NT2/D1 (cell line): Measurements from ENCODE around the gene HAAO.

ENCODE experiments used
- DNase-seq: peaks from one replicate; pipeline ENCODE4 v3.0.0-alpha.2; 2011; ENCODE audit warnings: low read depth, low spot score
- H3K27me3 ChIP-seq: 2 replicates; pipeline ENCODE4 v1.6.0; 2011; ENCODE audit warnings: mild to moderate bottlenecking; ENCODE audit not compliant: insufficient read length, insufficient read depth
- H3K36me3 ChIP-seq: 2 replicates; pipeline ENCODE4 v1.6.1; 2011; ENCODE audit warnings: mild to moderate bottlenecking, low read length, mixed read lengths; ENCODE audit not compliant: insufficient read depth, insufficient read length
- H3K4me1 ChIP-seq: 2 replicates; pipeline ENCODE4 v1.5.1; 2011; ENCODE audit not compliant: insufficient read depth, insufficient read length
- H3K4me3 ChIP-seq: 2 replicates; pipeline ENCODE4 v1.5.1; 2011; ENCODE audit warnings: low read depth; ENCODE audit not compliant: insufficient read length
- H3K9ac ChIP-seq: 2 replicates; pipeline ENCODE4 v1.6.0; 2011; ENCODE audit warnings: low read depth; ENCODE audit not compliant: insufficient read length
- H3K9me3 ChIP-seq: 2 replicates; pipeline ENCODE4 v1.5.1; 2011; ENCODE audit warnings: mild to moderate bottlenecking, low read length; ENCODE audit not compliant: insufficient read depth
- SUZ12 ChIP-seq: IDR thresholded peaks from 2 replicates; pipeline ENCODE4 v1.6.1; 2011; ENCODE audit not compliant: insufficient read length, insufficient read depth; ENCODE audit errors: extremely low read depth
- YY1 ChIP-seq: IDR thresholded peaks from 2 replicates; pipeline ENCODE4 v1.6.1; 2011; ENCODE audit not compliant: insufficient read length, insufficient read depth
- ZNF274 ChIP-seq: IDR thresholded peaks from 2 replicates; pipeline ENCODE4 v1.6.1; 2011; ENCODE audit warnings: mild to moderate bottlenecking, low read depth, low read length

The HAAO gene

DNA sequence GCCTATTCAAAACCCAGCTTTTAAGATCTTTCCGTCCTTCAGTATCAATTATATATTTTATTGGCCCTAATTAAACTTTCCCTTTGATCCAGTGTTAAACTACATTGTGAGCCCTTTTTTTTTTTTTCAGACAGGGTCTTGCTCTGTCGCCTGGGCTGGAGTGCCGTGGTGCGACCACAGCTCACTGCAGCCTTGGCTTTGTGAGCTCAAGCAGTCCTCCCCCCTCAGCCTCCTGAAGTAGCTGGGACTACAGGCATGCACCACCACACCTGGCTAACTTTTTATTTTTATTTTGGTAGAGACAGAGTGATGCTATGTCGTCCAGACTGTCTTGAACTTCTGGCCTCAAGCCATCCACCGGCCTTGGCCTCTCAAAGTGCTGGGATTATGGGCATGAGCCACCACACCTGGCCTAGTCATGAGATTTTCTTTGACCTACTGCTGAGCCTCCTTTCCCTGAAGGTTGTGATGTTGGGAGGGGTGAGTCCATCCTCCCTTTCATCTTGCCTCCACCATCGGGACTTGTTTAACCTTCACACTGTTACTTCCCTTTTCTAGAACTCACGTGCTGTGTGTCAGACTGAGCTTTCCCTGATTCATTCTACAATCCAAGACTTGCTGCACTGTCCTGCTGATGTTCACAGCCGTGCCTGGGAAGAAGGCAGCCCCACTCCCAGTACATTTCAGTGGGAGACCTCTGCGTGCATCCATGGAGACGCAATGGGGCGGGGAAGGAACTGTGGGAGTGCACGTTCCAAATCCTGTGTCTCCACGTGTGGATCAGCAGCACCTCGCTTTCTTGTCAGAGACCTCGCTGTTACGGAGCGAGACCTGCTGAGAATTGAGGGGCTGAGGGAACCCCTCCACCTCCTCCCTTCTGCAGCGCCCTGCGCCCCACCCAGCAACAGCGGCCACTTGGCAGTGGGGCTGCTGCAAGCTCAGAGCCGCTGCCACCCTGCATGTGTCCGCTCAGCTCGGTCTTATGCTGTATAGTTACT is 39.3 kb downstream of the HAAO start:
- TF ChIP-seq SUZ12 (no peak), ZNF274 (no peak), YY1 (no peak)
- no peaks in the 10 kb centered on the region for H3K9me3 ChIP-seq
- peaks cover 11% of the 10 kb centered on the region for H3K4me1 ChIP-seq
- H3K9ac ChIP-seq: no peak overlapping the region
- no peak overlapping the region for H3K4me3 ChIP-seq
- no peaks in the 10 kb centered on the region for H3K27me3 ChIP-seq
- DNase-seq: no peak
- no peaks in the 10 kb centered on the region for H3K36me3 ChIP-seq

DNA sequence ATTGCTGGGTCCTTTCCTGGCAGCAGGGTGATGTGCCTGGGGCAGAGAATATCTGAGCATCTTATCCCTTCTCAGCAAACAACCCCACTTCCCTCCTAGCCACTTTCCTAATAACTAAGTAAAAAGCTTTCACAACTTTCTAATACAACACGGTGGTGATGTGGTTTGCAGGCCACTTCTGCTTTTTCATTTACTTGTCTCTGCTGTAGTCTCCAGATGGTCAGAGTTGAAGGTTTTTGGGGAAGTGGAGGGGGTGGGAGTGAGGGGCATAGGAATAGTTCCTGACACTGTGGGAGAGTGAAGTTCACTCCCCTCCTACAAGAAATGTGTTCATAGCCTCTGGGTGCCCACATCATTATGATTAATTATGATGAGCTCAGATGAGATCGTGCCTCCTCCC is 40.1 kb downstream of the HAAO start:
- no peaks in the 10 kb centered on the region for H3K9me3 ChIP-seq
- TF ChIP-seq YY1 (no peak), SUZ12 (no peak), ZNF274 (no peak)
- H3K4me1 ChIP-seq: peaks cover 11% of the 10 kb centered on the region
- H3K36me3 ChIP-seq: no peaks in the 10 kb centered on the region
- no peaks in the 10 kb centered on the region for H3K27me3 ChIP-seq
- DNase-seq: no peak
- no peak overlapping the region for H3K9ac ChIP-seq
- no peak overlapping the region for H3K4me3 ChIP-seq

DNA sequence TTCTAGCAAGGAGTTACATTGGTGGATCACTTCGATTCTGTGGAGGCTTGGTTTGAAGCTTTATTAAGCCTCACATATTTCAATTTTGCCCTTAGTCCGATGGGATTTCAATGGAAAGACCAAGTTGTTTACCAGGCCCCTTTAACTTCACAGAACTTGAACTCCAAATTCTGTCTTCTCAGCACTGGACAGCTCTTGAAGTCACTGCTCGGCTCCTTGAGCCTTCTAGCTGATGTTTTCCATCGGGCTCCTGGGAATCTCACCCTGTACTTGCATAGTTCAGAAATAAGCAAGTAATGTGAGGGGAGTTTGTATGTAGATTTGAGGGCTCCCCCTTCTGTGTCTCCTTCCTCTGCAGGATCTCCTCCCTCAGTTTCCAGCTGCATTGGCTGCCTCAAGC is 43.5 kb downstream of the HAAO start:
- Histone ChIP-seq H3K4me3 (no peak overlapping the region), H3K4me1 (no peaks in the 10 kb centered on the region), H3K36me3 (no peaks in the 10 kb centered on the region), H3K27me3 (no peaks in the 10 kb centered on the region), H3K9me3 (0 out of 2 replicates have a peak, but pooled peaks cover 2% of the 10 kb centered on the region), H3K9ac (no peak overlapping the region)
- TF ChIP-seq ZNF274 (no peak), SUZ12 (no peak), YY1 (no peak)
- no peak for DNase-seq

DNA sequence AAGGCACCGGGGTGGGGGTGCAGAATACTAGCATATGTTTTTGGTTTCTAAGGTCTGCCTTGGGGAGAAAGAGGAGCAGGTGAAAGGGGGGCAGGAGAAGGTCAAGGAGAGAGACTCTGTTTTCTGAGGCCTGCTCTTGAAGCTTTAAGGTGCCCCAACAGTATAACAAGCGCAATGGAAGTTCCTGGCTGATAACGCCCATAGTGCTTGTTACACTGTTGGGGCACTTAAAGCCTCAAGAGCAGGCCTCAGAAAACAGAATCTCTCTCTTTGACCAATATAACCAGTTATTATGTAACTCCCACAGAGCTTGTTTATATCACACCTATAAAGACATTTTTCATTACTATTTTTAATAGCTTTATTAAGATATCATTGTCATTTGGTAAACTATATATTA is 45.0 kb downstream of the HAAO start:
- Histone ChIP-seq H3K9ac (no peak overlapping the region), H3K4me3 (no peak overlapping the region), H3K36me3 (no peaks in the 10 kb centered on the region), H3K4me1 (no peaks in the 10 kb centered on the region), H3K9me3 (peaks cover 16% of the 10 kb centered on the region; the same call in 1 of the 2 replicates), H3K27me3 (no peaks in the 10 kb centered on the region)
- TF ChIP-seq YY1: no peak
- TF ChIP-seq SUZ12: no peak
- TF ChIP-seq ZNF274: no peak
- no peak for DNase-seq

DNA sequence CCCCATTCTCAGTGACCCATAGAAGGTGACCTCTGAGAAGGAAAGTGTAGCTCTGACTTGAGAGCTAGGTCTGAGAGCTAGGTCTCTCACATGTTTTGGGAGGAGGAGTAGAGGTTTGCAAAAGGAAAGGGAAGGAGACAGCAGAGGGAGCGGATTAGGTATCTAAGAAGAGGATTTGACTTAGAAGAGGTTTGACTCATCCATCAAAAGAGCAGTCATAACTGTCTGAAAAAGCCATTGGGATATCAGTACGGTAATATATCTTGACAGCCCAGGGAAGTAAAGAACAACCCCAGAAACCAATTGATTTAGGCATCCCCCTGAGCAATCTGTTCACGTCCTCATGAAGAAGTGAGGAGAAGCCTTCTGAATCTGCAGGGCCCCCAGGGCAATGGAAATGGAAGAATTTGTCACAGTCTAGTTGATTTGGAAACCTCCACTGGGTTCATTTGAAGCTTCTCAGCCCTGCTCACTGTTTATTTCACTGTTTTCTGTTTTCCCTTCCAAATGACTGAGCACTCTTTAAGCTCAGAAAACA is 47.8 kb downstream of the HAAO start:
- H3K36me3 ChIP-seq: no peaks in the 10 kb centered on the region
- peaks cover 31% of the 10 kb centered on the region; the same call in 1 of the 2 replicates for H3K9me3 ChIP-seq
- TF ChIP-seq YY1 (no peak), SUZ12 (no peak), ZNF274 (no peak)
- H3K27me3 ChIP-seq: no peaks in the 10 kb centered on the region
- no peaks in the 10 kb centered on the region for H3K4me1 ChIP-seq
- no peak overlapping the region for H3K9ac ChIP-seq
- no peak for DNase-seq
- H3K4me3 ChIP-seq: no peak overlapping the region

DNA sequence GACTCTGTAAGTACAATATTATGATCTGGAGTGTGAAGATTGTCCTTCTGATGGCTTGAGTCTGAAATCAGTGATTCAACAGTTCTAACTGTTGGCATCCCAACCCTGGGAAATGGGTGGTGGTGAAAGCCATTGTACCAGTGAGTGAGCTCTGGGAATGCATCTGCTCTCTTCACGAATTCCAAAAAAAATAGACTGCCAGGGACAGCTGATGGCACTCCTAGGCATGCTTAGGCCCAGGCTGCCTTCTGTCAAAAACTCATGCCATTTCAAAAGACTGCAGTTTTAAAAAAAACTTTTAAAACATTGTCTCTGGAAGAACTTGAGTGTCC is 48.8 kb downstream of the HAAO start:
- no peak for TF ChIP-seq SUZ12
- TF ChIP-seq YY1: no peak
- no peak for TF ChIP-seq ZNF274
- no peak for DNase-seq

DNA sequence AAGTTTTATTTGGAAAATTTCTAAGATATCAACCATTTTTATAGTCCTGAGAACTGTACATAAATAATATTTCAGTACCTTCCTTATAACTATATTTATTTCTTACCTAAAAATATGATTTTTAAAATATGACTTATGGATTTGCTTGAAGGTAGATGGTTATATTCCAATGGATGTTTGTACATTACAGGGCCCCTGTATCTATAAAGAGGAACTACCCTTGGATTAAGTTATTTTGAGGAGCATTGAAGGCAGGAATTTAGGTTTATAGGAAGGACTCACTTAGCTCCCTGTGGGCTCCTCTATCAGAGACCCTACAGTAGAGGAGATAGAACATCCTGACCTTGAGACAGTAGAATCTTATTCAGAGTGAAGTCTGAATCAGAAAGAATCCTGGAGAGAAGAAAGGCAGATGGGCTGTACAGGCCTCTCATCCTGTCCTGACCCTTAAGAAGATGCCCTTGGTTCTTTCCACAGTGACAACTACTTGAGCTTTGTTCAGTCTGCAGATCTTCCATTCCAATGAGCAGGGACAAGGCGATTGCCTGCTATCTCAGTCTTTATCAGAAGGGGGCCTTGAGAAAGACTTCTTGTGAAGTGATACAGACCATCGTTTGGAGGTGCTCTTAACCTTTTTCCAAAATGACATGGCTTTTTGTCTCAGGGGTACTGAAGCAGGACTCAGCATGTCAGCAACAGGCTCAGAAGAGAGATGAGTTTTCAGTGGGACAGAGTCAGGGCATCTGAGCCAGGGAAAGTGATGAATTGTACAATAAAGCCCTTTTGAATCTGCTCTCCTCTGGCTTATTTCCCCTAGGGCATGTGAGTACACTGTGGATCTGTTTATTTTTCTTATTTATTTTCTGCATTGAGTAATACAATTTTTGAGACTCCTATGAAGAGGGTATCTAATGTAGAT is 49.4 kb downstream of the HAAO start:
- Histone ChIP-seq H3K9me3 (peaks cover 31% of the 10 kb centered on the region; the same call in 1 of the 2 replicates), H3K27me3 (no peaks in the 10 kb centered on the region), H3K9ac (no peak overlapping the region), H3K36me3 (no peaks in the 10 kb centered on the region), H3K4me1 (no peaks in the 10 kb centered on the region), H3K4me3 (no peak overlapping the region)
- DNase-seq: no peak
- TF ChIP-seq ZNF274 (no peak), SUZ12 (no peak), YY1 (no peak)

More for the DNA sequence above, 48.8 kb downstream of the HAAO start:
- H3K4me1 ChIP-seq: no peaks in the 10 kb centered on the region
- no peaks in the 10 kb centered on the region for H3K27me3 ChIP-seq
- H3K36me3 ChIP-seq: no peaks in the 10 kb centered on the region
- H3K9ac ChIP-seq: no peak overlapping the region
- no peak overlapping the region for H3K4me3 ChIP-seq
- peaks cover 31% of the 10 kb centered on the region; the same call in 1 of the 2 replicates for H3K9me3 ChIP-seq
